LNCaP clone FGC (cell line): Measurements from ENCODE around the gene TNS1.

Experiments
- DNase-seq: peaks from one replicate; pipeline ENCODE4 v3.0.0-alpha.2; 2011; ENCODE audit warnings: low read depth
- H3K4me3 ChIP-seq: 2 replicates; pipeline ENCODE4 v1.5.1; 2011; ENCODE audit warnings: mild to moderate bottlenecking, low read depth, low read length, control low read depth
- TF ChIP-seq, protein P1 (sequence below): IDR thresholded peaks from 2 replicates; pipeline ENCODE4 v1.5.1; 2012; ENCODE audit warnings: mild to moderate bottlenecking; ENCODE audit not compliant: control insufficient read depth, insufficient read depth; ENCODE audit errors: extremely low read depth

The TNS1 gene

DNA sequence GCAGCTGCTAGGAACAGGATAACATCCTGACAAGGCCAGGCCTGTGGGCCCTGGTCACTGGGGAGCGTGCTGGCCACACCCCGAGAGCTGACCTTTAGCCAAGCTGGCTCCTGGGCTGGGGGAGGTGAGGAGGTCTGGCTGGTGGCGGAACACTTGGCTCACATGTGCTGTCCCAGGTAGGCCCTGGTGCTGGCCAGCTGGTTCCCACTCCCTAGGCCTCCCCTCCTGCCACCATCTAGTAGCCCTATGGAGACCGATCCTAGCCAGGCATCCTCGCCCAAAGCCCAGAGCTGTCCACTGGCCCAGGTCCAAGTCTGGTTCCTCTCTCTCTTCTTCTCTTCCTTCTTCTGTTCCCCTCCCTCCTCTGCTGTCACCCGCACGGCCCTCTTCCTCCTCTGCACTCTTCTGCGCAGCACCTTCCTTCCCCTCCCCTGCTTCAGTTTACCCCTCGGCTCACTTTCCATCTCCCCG, 52.4 kb downstream of the TNS1 start:
- no peak for DNase-seq
- TF ChIP-seq, protein P1, sequence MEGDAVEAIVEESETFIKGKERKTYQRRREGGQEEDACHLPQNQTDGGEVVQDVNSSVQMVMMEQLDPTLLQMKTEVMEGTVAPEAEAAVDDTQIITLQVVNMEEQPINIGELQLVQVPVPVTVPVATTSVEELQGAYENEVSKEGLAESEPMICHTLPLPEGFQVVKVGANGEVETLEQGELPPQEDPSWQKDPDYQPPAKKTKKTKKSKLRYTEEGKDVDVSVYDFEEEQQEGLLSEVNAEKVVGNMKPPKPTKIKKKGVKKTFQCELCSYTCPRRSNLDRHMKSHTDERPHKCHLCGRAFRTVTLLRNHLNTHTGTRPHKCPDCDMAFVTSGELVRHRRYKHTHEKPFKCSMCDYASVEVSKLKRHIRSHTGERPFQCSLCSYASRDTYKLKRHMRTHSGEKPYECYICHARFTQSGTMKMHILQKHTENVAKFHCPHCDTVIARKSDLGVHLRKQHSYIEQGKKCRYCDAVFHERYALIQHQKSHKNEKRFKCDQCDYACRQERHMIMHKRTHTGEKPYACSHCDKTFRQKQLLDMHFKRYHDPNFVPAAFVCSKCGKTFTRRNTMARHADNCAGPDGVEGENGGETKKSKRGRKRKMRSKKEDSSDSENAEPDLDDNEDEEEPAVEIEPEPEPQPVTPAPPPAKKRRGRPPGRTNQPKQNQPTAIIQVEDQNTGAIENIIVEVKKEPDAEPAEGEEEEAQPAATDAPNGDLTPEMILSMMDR = no peak
- H3K4me3 ChIP-seq = no peak overlapping the region

DNA sequence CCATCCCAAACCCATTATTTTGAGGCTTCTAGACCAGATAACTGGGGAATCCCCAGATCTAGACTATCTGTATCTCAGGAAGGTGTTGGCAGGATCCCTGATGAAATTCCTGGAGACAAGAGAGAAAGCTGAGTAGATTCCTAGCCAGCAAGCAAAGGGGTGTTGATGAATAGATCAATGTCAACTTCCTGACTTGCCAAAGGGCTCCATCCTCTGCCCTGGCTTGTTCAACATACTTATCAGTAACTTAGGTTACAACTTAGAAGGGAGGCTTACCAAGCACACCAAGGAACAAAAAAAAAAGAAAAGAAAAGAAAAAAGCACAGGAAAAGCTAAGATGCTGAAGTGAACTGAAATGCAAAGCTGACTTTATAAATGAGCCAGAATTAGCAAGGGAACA, 53.3 kb downstream of the TNS1 start:
- no peak for DNase-seq
- TF ChIP-seq, protein P1 = no peak

DNA sequence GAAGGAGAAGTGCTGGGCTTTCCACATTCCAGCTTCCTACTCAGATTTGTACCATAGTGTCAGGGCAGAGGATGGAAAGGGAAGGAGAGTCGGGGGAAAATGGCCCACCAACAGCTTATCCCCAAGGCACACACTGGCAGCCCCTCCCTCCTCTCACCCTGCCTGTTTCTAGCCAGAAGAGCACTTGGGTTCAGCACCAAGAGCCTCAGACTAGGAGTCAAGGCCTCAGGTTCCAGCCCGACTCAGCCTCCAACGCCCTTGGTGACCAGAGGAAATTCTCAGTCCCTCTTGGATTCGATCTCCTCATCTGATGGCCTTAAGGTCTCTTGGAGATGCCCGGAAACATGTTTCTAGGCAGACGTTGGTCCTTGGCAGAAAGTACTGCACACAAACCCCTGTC, 53.9 kb downstream of the TNS1 start:
- no peak for DNase-seq
- TF ChIP-seq, protein P1 = no peak
- H3K4me3 ChIP-seq = no peak overlapping the region

More for the DNA sequence above, 53.3 kb downstream of the TNS1 start:
- no peak overlapping the region for H3K4me3 ChIP-seq

DNA sequence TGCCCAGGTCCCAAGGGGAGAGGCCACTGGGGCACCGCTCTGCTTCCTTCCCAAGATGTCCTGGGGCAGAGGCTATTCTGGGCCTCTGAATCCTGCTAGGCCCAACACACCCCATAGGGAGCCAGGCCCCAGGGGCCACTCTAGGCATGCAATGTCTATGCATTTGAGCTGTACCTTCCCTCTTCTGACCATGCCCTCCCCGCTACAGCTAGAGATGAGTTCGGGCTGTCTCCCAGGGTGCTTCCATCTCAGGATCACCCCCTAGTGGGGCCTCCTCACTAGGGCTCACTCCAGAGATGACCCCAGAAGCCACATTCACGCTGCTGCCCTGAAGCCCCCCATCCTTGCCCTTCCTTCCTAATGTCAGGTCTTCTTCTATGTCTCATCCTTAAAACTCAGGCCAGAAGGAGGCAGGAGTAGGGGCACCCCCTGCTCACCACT, 54.4 kb downstream of the TNS1 start:
- H3K4me3 ChIP-seq = no peak overlapping the region
- TF ChIP-seq, protein P1 = no peak
- no peak for DNase-seq

DNA sequence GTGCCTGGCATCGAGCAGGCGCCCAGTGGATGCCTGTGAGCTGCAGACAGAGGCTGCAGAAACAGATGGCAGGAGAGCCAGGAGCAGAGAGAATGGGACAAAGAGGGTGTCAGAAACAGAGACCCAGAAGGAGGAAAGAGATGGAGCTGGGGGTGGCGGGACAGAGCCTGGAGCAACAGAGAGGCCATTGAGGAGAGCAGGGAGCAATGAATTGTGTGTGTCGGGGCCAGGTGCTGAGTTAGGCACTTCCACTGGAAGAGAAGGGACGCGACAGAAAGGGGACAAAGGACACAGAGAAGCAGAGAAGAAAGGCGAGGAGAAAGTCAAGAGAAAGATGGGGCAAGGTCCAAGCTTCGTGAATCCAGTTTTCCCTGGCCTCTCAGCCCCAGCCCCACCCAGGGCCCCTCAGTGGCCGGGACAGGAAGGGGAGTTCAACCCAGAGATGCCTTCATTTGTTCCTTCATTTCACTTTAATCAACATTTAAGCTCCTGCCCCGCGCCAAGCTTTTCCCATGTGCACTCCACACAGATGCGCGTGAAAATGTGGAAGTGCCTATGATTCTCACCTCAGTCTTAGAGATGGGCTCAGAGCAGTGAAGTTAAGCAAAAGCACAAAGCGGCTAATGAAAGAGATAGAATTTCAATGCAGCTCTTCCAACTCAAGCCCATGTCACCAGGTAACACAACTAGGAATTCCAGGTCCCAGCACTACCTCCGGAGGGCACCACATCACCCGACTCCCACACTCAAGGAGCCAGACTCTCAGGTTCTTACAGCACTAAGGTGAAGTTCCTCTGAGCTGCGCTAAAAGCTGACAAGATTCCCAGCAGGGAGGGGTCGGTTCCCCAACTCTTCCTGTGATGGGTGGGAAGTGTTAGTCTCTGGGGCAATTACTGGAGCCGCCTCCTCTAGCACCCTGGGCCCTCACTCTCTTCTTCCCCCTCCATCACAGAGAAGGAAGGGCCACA, 55.1 kb downstream of the TNS1 start:
- TF ChIP-seq, protein P1 = peak; percentile 10; the same call in 1 of the 2 replicates
- no peak for DNase-seq
- no peak overlapping the region for H3K4me3 ChIP-seq

DNA sequence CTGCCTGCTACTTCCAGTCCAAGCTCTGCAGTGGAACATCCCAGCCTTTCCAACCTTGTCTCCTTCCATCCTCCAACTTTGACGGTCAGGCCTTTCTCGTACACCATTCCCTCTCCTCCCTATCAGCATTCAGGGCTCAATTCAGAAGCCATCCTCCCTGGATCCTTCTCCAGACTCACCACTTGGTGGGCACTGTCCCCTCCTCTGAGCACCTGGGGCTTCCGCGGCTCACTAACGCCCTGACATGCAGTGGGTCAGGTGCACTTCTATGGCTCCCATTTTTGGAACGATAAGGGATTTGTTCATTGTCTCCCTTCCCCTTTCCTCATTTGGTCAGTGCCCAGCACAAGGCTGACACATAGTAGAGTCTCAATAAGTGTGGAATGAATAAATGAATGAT, 56.7 kb downstream of the TNS1 start:
- no peak overlapping the region for H3K4me3 ChIP-seq
- DNase-seq = no peak
- TF ChIP-seq, protein P1 = no peak
